Frontal cortex (tissue), 4 donors: Measurements from ENCODE around the gene CHN1. TPM values are rescaled to one million over a fixed set of nuclear protein-coding genes. Genes with fewer than 3 reads are reported as not detected.

ENCODE experiments used
- DNase-seq, 2 donors: peaks; one replicate each; pipeline ENCODE4 v3.0.0; 2012; ENCODE audit warnings: low spot score in 2 of 2
- FAIRE-seq: peaks from 2 replicates; lab custom pipeline; 2012; peaks lifted over from hg19 to GRCh38; lab: Jason Lieb, UNC
- total RNA-seq: library from RNA; depleted of rRNA; stranded (reverse); fragments of >200 nt; gene quantifications from one replicate; pipeline ENCODE4 v1.2.3, GENCODE V29; 2014
- donor health status: control.
- donor health status: control.
- donor health status: control.

CHN1 gene
- total RNA-seq, 1 donor from 2014 or later = 57.1 TPM

DNA sequence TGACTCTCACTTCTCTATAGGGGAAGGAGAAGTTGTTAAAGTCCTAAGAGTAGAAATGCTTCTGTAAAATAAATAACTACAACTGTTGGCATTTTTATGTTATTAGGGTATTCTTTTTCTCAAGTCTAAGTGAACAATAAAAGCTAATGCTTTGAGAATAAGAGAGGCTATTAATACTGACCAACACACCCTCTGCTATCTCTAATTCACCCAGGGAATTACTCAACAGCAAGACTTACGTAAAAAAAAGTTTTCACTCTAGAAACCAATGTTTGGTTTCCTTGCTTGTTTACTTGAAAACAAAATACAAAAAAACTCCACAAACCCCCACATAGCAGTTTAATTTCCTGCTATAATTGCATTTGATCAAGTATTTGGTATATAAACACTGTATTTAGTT lies 25.2 kb downstream of the CHN1 start:
- FAIRE-seq = no peak

DNA sequence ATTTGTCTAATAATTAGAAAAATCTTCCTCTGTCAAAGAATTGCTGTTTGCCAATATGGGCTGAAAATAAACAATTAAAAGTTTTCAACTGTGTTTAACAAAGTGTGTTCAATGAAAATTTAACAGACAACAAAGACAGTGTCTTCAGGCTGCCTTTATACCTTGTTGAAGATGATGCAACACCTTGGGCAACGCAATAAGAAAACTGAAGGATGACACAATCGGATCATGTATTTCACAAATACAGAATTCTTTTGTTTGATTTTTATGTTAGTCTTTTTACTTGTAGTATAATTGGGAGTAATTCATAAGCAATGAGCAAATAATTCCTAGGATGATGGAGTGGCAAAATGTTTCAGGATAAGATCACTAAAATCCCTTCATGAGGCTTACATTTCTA lies 27.8 kb downstream of the CHN1 start:
- DNase-seq (no peak), FAIRE-seq (no peak)

More for the DNA sequence above, 25.2 kb downstream of the CHN1 start:
- DNase-seq = no peak

DNA sequence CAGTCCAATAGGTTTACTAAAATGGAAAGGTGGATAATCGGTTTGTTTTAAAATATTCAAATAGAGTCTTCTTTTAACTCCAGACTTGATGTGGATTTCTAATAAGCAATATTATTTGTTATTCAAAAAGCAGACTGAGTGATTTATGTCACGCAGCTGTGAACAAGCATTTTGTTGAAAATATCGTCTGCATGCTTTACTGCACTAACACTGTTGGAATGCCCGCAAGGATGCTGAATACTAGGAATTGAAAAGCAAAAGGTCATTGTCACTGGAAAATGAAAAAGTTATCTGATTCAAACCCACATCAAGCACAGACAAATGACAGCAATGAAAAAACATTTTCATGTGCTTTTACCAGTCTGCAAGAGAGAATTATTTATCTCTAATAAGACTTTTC lies 31.1 kb downstream of the CHN1 start:
- DNase-seq (no peak), FAIRE-seq (no peak)

DNA sequence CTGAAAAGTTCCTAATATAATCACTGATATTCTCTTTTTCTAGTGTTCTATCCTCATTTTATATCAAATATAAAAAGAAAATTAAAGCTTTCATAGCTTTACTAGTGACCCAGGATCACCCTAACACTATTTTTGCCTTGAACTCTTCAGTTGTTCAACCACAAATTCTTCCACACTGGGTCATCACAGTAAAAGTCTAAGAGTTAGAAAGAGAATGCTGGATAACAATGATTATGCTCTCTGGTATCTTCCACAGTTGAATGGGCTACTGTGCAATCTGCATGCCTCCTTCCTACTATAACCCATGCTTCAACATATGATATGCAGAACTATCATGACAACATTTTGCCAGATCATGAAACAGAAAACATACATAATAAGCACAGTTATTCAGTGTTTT lies 32.3 kb downstream of the CHN1 start:
- DNase-seq = no peak
- no peak for FAIRE-seq

DNA sequence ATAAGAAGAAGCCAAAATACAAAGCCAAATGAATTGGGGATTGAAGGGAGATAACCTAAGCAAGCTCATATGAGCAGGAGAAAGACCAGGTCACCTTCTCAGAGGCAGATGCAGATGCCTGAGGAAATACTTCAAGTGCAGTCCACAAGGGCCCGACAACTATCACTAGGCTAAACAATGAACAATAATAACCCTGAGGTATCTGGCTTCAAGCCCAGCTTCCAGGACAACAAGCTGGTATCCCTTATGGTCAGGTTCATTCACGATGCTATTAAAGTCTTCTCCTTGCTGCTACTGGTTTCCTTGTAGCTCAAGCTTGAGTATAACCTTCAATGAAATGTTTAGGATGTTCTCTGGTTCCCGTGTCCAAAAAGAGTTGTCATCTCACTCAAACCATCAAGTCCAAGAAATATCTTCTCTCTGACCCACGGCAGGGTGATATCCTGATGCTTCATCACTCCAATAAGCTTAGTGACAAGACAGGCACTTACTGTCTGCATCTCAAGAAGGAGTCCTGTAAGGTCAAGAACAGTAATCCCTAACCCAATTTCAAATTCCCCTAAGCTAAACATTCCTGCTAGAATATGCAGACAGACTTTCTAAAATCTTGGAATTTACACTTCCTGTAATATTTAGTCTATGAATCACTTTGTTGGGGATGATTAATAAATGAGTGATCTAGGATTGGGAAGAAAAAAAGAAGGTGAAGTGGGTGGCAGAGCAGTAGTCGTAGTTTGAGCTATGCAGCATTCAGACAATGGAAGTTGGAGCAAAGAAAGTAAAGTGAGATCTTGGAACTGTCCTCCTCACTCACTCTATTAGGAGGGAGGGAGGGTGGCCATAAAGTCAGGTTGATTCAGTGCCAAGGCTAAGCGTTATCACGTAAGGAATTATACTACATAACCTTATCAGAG lies 33.1 kb downstream of the CHN1 start:
- FAIRE-seq = no peak

DNA sequence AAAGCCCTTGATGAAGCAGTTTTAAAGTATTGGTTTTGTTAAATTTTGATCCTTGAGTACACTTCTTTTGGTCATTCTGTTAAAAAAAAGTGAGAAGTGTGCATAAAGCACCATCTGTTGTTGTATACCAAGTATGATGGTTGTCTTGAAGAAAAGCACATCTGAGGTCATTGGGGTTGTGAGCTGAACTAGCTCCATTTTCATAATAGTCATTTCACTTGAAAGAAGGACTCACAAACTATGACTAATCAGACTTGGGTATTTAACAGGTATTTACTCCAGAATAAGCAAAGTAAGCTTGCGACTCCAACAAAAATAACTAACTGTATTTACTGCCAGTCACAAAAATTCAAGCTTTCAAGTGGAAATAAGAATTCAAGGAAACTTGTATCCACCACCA lies 35.1 kb downstream of the CHN1 start:
- FAIRE-seq (no peak), DNase-seq (no peak)

More for the DNA sequence above, 33.1 kb downstream of the CHN1 start:
- DNase-seq = no peak

DNA sequence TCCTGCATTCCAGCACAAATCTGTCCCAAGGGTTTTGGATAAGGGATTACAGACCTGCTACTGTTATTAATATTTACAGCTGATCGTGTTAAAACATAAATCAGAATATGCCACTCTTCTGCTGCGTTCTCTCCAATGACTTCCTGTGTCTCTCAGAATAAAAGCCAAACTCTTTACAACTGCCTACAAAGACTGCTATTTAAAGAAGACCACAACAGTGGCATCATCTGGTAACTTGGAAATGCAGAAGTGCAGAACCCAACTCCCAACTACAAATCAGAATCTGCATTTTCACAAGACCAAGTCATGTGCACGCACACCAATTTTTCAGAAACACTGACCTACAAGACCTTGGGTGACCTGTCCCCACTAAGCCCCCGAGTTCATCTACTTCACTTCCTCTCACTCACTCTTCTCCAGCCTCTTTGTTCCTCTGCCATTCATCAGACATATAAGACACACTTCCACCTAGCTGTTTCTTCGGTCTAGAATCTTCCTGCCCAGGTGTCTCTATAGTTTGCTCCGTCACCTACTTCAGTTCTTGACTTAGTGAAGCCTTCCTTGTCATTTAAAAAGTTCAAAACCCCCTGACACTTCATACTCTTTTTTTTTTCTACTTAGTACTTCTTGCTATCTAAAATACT lies 36.0 kb downstream of the CHN1 start:
- no peak for FAIRE-seq
- no peak for DNase-seq

DNA sequence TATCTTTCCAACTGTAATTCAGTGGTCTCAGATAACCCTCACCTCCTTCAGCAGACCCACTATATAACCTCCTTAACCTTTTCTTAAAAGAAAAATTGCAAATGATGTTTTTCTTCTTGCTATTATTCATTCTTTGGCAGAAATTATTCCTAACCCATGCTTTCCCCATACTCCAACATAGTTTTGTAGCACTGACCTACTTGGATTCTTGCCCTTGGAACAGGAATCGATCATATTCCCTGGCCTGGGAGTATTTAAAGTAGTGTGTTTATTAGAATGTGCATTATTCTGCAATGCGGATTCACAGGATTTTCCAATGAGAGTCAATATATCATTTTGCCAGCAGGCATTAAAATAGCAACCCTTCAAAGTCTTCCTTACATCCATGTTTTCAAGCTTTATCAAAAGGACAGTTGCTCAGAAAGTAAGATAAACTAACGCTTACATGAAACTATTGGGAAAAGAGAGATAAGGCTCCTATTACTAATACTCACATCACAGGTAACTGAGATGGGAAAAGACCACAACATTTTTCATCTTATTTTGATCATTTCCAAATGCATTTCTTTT lies 37.4 kb downstream of the CHN1 start:
- DNase-seq (no peak), FAIRE-seq (no peak)

DNA sequence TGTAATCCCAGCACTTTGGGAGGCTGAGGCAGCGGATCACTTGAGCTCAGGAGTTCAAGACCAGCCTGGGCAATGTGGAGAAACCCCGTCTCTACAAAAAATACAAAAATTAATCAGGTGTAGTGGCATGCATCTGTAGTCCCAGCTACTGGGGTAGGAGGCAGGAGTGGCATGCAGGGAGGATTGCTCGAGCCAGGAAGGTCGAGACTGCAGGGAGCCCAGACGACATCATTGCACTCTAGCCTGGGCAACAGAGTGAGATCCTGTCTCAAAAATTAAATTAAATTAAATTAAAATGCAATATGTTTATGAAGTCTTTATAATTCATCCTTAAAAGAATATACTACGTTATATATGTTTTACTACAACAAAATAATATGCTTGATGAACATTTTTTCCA lies 38.1 kb downstream of the CHN1 start:
- DNase-seq = no peak
- FAIRE-seq = peak; percentile 6

DNA sequence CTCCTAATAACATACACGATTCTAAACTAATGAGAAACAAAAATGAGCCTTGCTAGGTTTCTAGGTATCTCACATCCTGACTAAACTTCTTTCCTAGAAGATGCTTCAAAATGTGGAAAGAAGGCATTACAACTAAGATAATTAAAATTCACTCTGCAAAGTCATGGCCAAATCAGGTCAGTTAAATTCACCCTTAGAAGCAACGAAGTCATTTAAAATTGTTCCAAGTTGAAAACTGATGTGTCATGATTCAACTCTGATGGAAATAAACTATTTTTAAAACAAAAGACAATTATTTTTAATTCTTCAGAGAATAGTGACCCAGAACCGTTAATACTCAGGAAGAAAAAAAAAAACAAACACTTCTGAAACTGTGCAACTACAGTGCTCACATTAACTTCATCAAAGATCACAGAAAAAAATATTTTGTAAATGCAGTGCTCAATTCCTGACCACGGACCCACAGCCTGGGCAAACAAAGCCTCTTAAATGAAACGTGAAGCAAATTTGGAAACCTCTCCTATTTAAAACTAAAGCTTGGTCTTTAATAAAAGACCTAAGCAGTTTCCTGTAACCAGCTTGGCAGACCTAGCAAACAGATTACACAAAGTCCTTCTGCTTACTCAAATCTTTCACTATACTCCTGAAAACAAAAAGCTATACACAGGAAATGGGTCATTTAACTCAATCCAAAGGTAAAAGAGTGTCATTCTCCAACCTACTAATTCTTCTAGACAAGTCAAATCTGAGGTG lies 39.0 kb downstream of the CHN1 start:
- no peak for DNase-seq
- FAIRE-seq = no peak

DNA sequence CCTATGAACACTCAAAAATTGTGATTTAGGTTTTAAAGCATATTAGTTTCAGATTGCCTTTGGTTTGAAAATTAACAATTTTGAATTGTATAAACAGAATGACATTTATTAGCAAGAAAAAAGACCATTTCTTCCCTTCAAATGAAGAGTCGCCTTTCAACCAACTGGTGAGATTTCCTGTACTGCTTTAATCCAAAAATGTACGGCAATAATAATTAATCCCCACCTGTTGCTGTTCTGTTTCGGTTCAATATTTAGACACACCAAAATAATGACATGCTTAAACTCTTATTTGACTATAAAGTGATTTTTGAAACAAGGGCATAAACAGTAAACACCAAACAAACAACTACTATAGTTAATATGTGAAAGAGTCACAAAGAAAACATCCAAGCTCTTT lies 39.6 kb downstream of the CHN1 start:
- no peak for FAIRE-seq
- DNase-seq = no peak

DNA sequence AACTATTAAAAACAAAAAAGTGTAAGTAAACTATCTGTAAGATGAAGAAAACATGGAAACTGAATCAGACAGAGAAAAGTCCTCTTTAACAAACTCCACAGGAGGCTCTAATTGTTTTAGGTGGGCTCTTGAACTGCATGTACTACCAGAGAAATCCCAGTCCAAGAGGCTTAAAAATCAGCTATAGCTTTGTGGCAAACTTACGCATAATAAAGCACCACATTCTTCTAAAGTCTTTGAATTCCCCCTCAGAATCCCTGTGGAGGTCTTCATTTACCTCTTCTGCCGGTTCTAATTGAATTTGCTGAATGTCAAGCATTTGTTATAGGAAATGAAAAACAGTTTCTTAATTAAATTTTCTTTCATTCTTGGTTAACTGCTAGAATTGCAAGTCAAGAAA lies 40.8 kb downstream of the CHN1 start:
- DNase-seq (no peak), FAIRE-seq (no peak)

DNA sequence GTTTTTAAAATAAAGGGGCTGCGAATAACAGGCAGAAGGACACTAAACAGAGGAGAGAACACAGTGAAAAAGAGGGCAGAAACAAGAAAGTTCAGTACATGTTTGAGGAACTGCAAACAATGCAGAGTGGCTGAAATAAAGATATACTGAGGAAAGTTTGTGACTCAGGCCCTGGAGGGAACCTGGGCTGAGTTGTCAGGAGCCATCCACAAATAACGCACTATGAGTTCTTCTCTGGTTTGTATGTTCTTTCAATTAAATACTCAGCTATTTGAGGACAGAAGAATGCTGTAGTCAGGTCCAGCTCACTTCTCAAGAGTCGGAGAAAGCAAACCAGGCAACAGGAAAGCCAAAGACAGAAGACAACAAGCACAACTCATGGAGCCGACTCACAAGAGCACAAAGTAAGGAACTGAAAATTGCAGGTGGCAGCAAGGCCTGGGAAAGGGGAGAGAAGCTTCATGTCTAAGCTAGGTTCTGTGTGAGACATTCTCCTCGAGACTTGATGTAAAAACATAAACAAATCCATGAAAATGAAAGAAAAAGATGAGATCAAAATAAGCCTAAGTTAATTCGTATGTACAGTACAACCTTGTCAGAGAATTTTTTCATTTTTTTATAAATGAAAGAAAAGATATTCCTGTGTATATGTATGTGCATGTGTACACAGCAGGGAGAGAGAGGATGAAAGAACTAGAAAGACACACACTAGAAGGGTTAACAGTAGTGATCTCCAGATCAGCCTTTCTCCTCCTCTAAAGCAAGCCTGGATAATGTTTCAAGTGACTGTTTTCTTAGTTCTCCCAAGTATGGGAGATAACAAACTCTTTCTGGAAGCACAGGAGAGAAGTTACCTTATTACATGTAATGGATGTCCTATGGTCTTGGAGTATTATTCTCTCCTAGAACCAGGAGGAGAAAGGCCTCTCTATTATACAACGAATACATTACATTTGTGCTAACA lies 41.5 kb downstream of the CHN1 start:
- no peak for FAIRE-seq
- no peak for DNase-seq

DNA sequence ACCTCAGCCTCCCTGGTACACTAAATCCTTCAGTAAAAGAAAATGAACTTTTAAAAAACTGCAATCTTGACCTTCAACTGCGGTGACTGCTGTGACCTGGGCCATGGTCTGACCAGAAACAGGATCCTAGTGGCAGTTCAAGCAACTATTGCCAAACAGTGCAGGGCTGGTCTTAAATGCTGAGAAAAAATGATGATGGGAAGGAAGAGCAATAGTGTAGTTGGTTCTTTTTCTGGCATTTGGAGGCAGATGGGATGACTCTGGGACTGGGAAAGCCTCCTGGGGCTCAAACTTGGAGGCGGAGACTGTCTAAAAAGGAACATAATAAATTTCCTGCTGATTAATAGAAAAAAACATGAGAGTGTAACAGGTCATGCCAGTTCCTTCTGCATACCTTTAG lies 45.4 kb downstream of the CHN1 start:
- FAIRE-seq (no peak), DNase-seq (peak in 1 of 2 donors; percentile 16)

DNA sequence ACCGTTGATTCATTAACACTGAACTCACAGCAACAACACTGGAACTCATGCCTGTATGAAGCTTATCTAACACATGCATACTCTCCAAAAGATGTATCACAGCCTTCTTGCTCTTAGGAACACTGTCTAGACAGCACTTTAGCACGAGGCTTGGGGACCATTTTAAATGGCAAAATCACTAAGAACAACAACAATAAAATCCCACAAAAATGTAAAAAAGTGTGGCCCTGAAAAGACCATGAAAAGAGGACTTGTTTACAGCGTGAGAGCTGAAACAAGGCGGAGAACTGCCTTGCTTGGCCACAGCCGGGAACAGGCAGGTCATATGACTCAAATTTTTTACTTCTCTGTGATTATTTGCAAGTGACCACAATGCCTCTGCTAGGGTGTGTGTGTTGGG lies 48.1 kb downstream of the CHN1 start:
- DNase-seq (no peak), FAIRE-seq (no peak)

DNA sequence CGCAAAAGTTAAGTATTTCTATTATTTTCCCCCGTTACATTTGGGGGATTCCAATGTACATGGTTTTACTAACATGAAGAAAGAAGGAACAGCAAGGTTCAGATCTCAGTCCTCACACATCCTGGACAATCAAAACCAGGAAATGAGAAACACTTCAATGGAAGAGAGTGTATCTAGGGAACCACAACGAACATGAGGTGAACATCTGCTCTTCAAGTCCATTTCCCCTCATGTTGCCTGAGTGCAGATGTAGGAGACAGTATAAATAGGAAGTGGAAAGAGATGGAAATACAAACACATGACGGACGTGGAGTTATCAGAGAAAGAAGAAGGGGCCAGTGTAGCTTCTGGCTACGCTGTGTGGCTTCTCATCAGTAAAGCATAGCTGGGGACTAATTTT lies 52.6 kb downstream of the CHN1 start:
- FAIRE-seq (no peak), DNase-seq (no peak)

DNA sequence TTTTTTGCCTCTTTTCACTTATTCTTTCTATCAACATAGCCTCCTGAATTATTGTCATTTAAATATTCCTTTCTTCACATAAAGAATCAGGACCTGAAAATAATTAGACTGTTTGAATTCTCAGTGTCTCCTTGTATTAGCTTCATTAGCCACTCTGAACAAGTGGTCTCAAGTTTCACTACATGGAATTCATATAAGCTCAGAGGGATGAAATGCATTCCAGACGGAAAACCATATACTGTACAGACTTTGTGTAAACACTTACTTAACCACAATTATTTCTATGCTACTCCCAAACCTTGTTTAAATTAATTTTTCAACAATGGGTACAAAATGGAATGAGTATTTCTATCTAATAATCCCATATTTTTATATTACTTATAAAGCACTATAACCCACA lies 53.4 kb downstream of the CHN1 start:
- no peak for FAIRE-seq
- DNase-seq = no peak

DNA sequence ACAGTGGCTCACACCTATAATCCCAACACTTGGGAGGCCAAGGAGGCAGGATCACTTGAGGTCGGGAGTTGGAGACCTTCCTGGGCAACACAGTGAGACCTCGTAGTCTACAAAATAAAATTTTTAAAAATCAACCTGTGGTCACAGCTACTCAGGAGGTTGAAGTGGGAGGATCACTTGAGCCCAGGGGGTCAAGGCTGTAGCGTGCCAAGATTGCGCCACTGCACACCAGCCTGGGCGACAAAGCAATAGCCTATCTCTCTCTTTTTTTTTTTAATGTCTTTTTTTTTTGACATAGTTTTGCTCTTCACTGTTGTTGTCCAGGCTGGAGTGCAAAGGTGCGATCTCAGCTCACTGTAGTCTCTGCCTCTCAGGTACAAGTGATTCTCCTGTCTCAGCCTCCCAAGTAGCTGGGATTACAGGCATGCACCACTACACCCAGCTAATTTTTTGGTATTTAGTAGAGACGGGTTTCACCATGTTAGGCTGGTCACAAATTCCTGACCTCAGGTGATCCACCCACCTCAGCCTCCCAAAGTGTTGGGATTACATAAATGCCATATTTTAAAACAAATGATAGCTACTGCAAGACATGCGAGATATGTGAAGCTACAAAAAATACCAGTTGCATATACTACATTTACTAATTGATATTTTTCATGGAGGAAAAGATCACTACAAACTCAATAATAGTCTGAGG lies 55.0 kb downstream of the CHN1 start:
- DNase-seq (no peak), FAIRE-seq (no peak)
